ENCODE measurements around the gene PRAMEF7. TPM values are rescaled to one million over a fixed set of nuclear protein-coding genes. Genes with fewer than 3 reads are reported as not detected.
"Not testable (repeated sequence)": the region's sequence is repeated elsewhere in the genome, so short reads cannot be mapped to it uniquely, and the experiment has no call there.

PRAMEF7 gene
- total RNA-seq (2022): not detected in 2 replicates
- not detected for Bru-seq, nascent RNA
- BruChase-seq, experiment 1, labeled RNA remaining after a 2-hour chase: not detected
- BruChase-seq, experiment 2, labeled RNA remaining after a 6-hour chase: not detected
- long read RNA-seq: 0 reads

GRCh38 chr1:12916310-12916709 is at the start of gene PRAMEF7:
Gene PRAMEF7, plus strand, starts transcription at chr1:12916610. Its CDS starts 1,083 bp downstream, at chr1:12917693.
- H3K4me1 Mint-ChIP-seq (ENCODE audit: low read depth, unreplicated experiment); H3K4me3 ChIP-seq (ENCODE audit: low read depth, low read length); CTCF ChIA-PET; H3K36me3 Mint-ChIP-seq (ENCODE audit: insufficient read depth, unreplicated experiment); POLR2A ChIA-PET; BruUV-seq (replicated peaks); H3K4me3 Mint-ChIP-seq (ENCODE audit: unreplicated experiment); intact Hi-C loops (cut with micrococcal nuclease; ENCODE audit: unreplicated experiment); H3K36me3 ChIP-seq (ENCODE audit: control insufficient read depth, insufficient read depth, low read length); DNase-seq; H3K9me3 ChIP-seq; H3K27ac Mint-ChIP-seq (ENCODE audit: unreplicated experiment); H3K27me3 Mint-ChIP-seq (ENCODE audit: insufficient read depth, unreplicated experiment); H3K27me3 ChIP-seq (replicated peaks; ENCODE audit: control insufficient read depth, insufficient read depth, low read length); H3K9me3 Mint-ChIP-seq (ENCODE audit: unreplicated experiment); H3K4me1 ChIP-seq: not testable (repeated sequence)

GRCh38 chr1:12878453-12878852 is 38.0 kb upstream of the PRAMEF7 start:
- POLR2A ChIA-PET; H3K4me3 ChIP-seq (ENCODE audit: low read depth, low read length); H3K27me3 Mint-ChIP-seq (ENCODE audit: insufficient read depth, unreplicated experiment); H3K4me1 Mint-ChIP-seq (ENCODE audit: low read depth, unreplicated experiment); H3K27me3 ChIP-seq (replicated peaks; ENCODE audit: control insufficient read depth, insufficient read depth, low read length); BruUV-seq (replicated peaks); H3K9me3 Mint-ChIP-seq (ENCODE audit: unreplicated experiment); H3K4me1 ChIP-seq; CTCF ChIA-PET; intact Hi-C loops (cut with micrococcal nuclease; ENCODE audit: unreplicated experiment); H3K27ac Mint-ChIP-seq (ENCODE audit: unreplicated experiment); H3K4me3 Mint-ChIP-seq (ENCODE audit: unreplicated experiment); H3K36me3 ChIP-seq (ENCODE audit: control insufficient read depth, insufficient read depth, low read length); H3K9me3 ChIP-seq; DNase-seq; H3K36me3 Mint-ChIP-seq (ENCODE audit: insufficient read depth, unreplicated experiment): not testable (repeated sequence)

- H3K4me1 ChIP-seq; H3K4me3 Mint-ChIP-seq (ENCODE audit: unreplicated experiment); H3K4me3 ChIP-seq (ENCODE audit: low read depth, low read length); H3K27me3 ChIP-seq (replicated peaks; ENCODE audit: control insufficient read depth, insufficient read depth, low read length); BruUV-seq (replicated peaks); POLR2A ChIA-PET; CTCF ChIA-PET; H3K36me3 ChIP-seq (ENCODE audit: control insufficient read depth, insufficient read depth, low read length); H3K27me3 Mint-ChIP-seq (ENCODE audit: insufficient read depth, unreplicated experiment); intact Hi-C loops (cut with micrococcal nuclease; ENCODE audit: unreplicated experiment); H3K36me3 Mint-ChIP-seq (ENCODE audit: insufficient read depth, unreplicated experiment); H3K9me3 ChIP-seq; H3K9me3 Mint-ChIP-seq (ENCODE audit: unreplicated experiment); H3K27ac Mint-ChIP-seq (ENCODE audit: unreplicated experiment); H3K4me1 Mint-ChIP-seq (ENCODE audit: low read depth, unreplicated experiment); DNase-seq: not testable (repeated sequence)
Observed at GRCh38 chr1:12886101-12886500, 30.3 kb upstream of the PRAMEF7 start, which contains the start of gene PRAMEF4. Gene PRAMEF4, minus strand, starts transcription at chr1:12886201. Its CDS starts 2,807 bp downstream, at chr1:12883394.

DNA sequence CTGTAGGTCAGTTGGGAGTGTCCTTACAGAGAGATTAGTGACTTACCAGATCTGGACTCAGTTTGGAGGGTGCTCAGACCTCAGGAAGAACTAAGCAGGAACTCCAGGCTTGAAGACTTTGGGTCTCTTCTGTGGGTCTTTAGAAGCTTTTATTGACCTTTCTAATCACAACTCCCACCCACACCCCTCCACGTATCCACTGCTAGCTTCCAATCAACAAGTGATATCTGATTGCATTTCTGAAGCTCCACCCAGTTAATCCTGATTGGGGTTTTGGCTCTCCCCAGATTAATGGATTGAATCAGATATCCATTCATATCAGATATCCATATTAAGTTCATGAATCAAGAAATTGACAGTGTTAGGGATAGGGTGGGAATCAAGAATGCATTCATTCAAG is 18.2 kb upstream of the PRAMEF7 start, which contains the start of gene PRAMEF10:
TSS of gene PRAMEF10 (minus strand) at position 101 of the 400 bp plus-strand sequence. CDS start 2,423 bp downstream, outside the sequence.
- H3K4me3 ChIP-seq (ENCODE audit: low read depth, low read length); H3K4me1 Mint-ChIP-seq (ENCODE audit: low read depth, unreplicated experiment); H3K27ac Mint-ChIP-seq (ENCODE audit: unreplicated experiment); CTCF ChIA-PET; H3K4me3 Mint-ChIP-seq (ENCODE audit: unreplicated experiment); BruUV-seq (replicated peaks); intact Hi-C loops (cut with micrococcal nuclease; ENCODE audit: unreplicated experiment); H3K36me3 Mint-ChIP-seq (ENCODE audit: insufficient read depth, unreplicated experiment); H3K9me3 Mint-ChIP-seq (ENCODE audit: unreplicated experiment); H3K4me1 ChIP-seq; H3K9me3 ChIP-seq; POLR2A ChIA-PET; H3K27me3 Mint-ChIP-seq (ENCODE audit: insufficient read depth, unreplicated experiment); H3K36me3 ChIP-seq (ENCODE audit: control insufficient read depth, insufficient read depth, low read length); DNase-seq; H3K27me3 ChIP-seq (replicated peaks; ENCODE audit: control insufficient read depth, insufficient read depth, low read length): not testable (repeated sequence)

DNA sequence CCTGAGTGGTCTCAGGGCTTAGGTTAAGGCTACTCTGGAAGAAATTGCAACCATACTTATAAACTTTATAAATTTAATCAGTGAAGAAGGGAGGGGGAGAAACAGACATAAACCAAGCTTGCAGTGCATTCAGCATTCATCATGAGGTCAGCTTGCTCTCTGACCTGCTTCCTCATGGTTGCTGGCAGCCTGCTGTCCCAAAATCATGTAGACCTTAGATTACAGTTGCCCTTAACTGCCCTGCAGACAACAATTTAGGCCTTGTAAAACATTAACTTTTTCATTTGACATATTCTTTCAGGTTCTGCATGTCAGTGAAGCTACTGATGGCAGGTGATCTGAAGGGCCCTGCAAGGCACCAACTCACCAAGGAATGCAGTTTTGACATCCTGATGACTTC is 17.2 kb upstream of the PRAMEF7 start:
- CTCF ChIA-PET; H3K27me3 Mint-ChIP-seq (ENCODE audit: insufficient read depth, unreplicated experiment); H3K4me3 ChIP-seq (ENCODE audit: low read depth, low read length): not testable (repeated sequence)

GRCh38 chr1:12903793-12904572 is 12.4 kb upstream of the PRAMEF7 start:
- H3K9me3 ChIP-seq; H3K4me1 ChIP-seq; H3K36me3 Mint-ChIP-seq (ENCODE audit: insufficient read depth, unreplicated experiment); H3K4me3 ChIP-seq (ENCODE audit: low read depth, low read length); H3K4me1 Mint-ChIP-seq (ENCODE audit: low read depth, unreplicated experiment); H3K9me3 Mint-ChIP-seq (ENCODE audit: unreplicated experiment); H3K27ac Mint-ChIP-seq (ENCODE audit: unreplicated experiment); H3K36me3 ChIP-seq (ENCODE audit: control insufficient read depth, insufficient read depth, low read length); BruUV-seq (replicated peaks); H3K4me3 Mint-ChIP-seq (ENCODE audit: unreplicated experiment); intact Hi-C loops (cut with micrococcal nuclease; ENCODE audit: unreplicated experiment); POLR2A ChIA-PET; H3K27me3 Mint-ChIP-seq (ENCODE audit: insufficient read depth, unreplicated experiment); DNase-seq; CTCF ChIA-PET; H3K27me3 ChIP-seq (replicated peaks; ENCODE audit: control insufficient read depth, insufficient read depth, low read length): not testable (repeated sequence)

More for the DNA sequence above, 17.2 kb upstream of the PRAMEF7 start:
- H3K27me3 ChIP-seq (replicated peaks; ENCODE audit: control insufficient read depth, insufficient read depth, low read length); H3K36me3 Mint-ChIP-seq (ENCODE audit: insufficient read depth, unreplicated experiment); BruUV-seq (replicated peaks); POLR2A ChIA-PET; H3K4me3 Mint-ChIP-seq (ENCODE audit: unreplicated experiment); H3K36me3 ChIP-seq (ENCODE audit: control insufficient read depth, insufficient read depth, low read length); H3K4me1 Mint-ChIP-seq (ENCODE audit: low read depth, unreplicated experiment); DNase-seq; H3K9me3 Mint-ChIP-seq (ENCODE audit: unreplicated experiment); H3K27ac Mint-ChIP-seq (ENCODE audit: unreplicated experiment); H3K4me1 ChIP-seq; intact Hi-C loops (cut with micrococcal nuclease; ENCODE audit: unreplicated experiment); H3K9me3 ChIP-seq: not testable (repeated sequence)

DNA sequence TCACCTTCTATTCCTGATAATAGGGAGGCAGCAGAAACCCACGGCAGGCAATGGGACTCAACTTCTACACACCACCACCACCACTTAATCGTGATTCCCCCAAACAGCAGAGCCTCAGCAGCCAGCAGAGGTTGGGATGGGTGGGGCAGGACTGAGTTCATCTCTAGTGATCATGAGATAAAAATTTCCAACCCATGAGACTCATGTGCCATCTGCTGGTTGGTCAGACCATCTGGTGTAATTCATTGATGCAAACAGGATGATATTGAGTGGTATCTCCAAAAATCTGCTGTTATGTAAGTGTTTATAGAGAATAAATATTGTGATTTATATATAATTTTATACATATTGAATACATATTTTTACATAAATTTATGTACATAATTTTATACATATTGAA is 5.3 kb downstream of the PRAMEF7 start:
- CTCF ChIA-PET; H3K36me3 Mint-ChIP-seq (ENCODE audit: insufficient read depth, unreplicated experiment); POLR2A ChIA-PET; H3K27me3 Mint-ChIP-seq (ENCODE audit: insufficient read depth, unreplicated experiment); intact Hi-C loops (cut with micrococcal nuclease; ENCODE audit: unreplicated experiment); BruUV-seq (replicated peaks); H3K4me1 ChIP-seq; H3K36me3 ChIP-seq (ENCODE audit: control insufficient read depth, insufficient read depth, low read length); H3K4me3 Mint-ChIP-seq (ENCODE audit: unreplicated experiment); DNase-seq; H3K4me3 ChIP-seq (ENCODE audit: low read depth, low read length); H3K4me1 Mint-ChIP-seq (ENCODE audit: low read depth, unreplicated experiment); H3K27me3 ChIP-seq (replicated peaks; ENCODE audit: control insufficient read depth, insufficient read depth, low read length); H3K9me3 ChIP-seq; H3K9me3 Mint-ChIP-seq (ENCODE audit: unreplicated experiment); H3K27ac Mint-ChIP-seq (ENCODE audit: unreplicated experiment): not testable (repeated sequence)
